ENCODE measurements around the gene PCAT7.
"Not testable (repeated sequence)": the region's sequence is repeated elsewhere in the genome, so short reads cannot be mapped to it uniquely, and the experiment has no call there.

Gene PCAT7

GRCh38 chr9:94563548-94563947, 8.7 kb downstream of the PCAT7 start:
- Histone ChIP-seq H3K4me3 (ENCODE audit: low read length in 2 of 2) (no peak overlapping the region), H3K27me3 (ENCODE audit: control insufficient read depth in 1 of 2, insufficient read depth in 2 of 2, low read length in 2 of 2) (no peaks in the 10 kb centered on the region), H3K4me1 (ENCODE audit: control insufficient read depth, insufficient read depth, low read length) (no peaks in the 10 kb centered on the region), H3K9me3 (ENCODE audit: control insufficient read depth in 2 of 2, low read length in 2 of 2) (no peaks in the 10 kb centered on the region), H3K9ac (ENCODE audit: low read length in 2 of 2) (no peak overlapping the region), H3K27ac (ENCODE audit: low read length) (no peak overlapping the region), H3K36me3 (ENCODE audit: control insufficient read depth in 2 of 2, insufficient read depth in 2 of 2, low read length in 2 of 2) (no peaks in the 10 kb centered on the region)

GRCh38 chr9:94564279-94564678, 9.4 kb downstream of the PCAT7 start:
- H3K36me3 ChIP-seq (ENCODE audit: control insufficient read depth in 2 of 2, insufficient read depth in 2 of 2, low read length in 2 of 2); H3K27ac ChIP-seq (ENCODE audit: low read length); H3K9me3 ChIP-seq (ENCODE audit: control insufficient read depth in 2 of 2, low read length in 2 of 2); H3K27me3 ChIP-seq (ENCODE audit: control insufficient read depth in 1 of 2, insufficient read depth in 2 of 2, low read length in 2 of 2); H3K4me1 ChIP-seq (ENCODE audit: control insufficient read depth, insufficient read depth, low read length); H3K4me3 ChIP-seq (ENCODE audit: low read length in 2 of 2); H3K9ac ChIP-seq (ENCODE audit: low read length in 2 of 2): not testable (repeated sequence)

DNA sequence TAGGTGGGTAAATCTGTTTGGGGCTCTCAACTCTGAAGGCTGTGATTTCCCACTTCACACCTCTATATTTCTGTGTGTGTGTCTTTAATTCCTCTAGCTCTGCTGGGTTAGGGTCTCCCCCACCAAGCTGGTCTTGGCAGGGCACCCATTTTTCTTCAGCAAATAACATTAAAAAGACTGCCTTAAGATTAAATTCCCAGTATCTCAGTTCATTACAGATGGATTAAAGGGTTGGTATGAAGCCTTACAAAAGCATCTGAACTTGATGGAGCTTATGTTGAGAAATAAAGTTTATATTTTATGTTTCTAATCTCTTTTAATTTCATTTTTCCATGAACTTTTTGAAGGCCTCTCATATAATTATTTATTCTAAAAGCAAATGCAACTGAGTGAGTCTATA, 11.7 kb downstream of the PCAT7 start:
- no peak overlapping the region for H3K4me3 ChIP-seq (ENCODE audit: low read length in 2 of 2)
- H3K4me1 ChIP-seq (ENCODE audit: control insufficient read depth, insufficient read depth, low read length), result no peaks in the 10 kb centered on the region
- H3K27ac ChIP-seq (ENCODE audit: low read length), result no peak overlapping the region
- H3K36me3 ChIP-seq (ENCODE audit: control insufficient read depth in 2 of 2, insufficient read depth in 2 of 2, low read length in 2 of 2), result no peaks in the 10 kb centered on the region
- no peak overlapping the region for H3K9ac ChIP-seq (ENCODE audit: low read length in 2 of 2)
- no peaks in the 10 kb centered on the region for H3K27me3 ChIP-seq (ENCODE audit: control insufficient read depth in 1 of 2, insufficient read depth in 2 of 2, low read length in 2 of 2)
- no peaks in the 10 kb centered on the region for H3K9me3 ChIP-seq (ENCODE audit: control insufficient read depth in 2 of 2, low read length in 2 of 2)

GRCh38 chr9:94567271-94567670, 12.4 kb downstream of the PCAT7 start:
- Histone ChIP-seq H3K27ac (ENCODE audit: low read length) (no peak overlapping the region), H3K27me3 (ENCODE audit: control insufficient read depth in 1 of 2, insufficient read depth in 2 of 2, low read length in 2 of 2) (no peaks in the 10 kb centered on the region), H3K4me3 (ENCODE audit: low read length in 2 of 2) (no peak overlapping the region), H3K4me1 (ENCODE audit: control insufficient read depth, insufficient read depth, low read length) (no peaks in the 10 kb centered on the region), H3K36me3 (ENCODE audit: control insufficient read depth in 2 of 2, insufficient read depth in 2 of 2, low read length in 2 of 2) (no peaks in the 10 kb centered on the region), H3K9me3 (ENCODE audit: control insufficient read depth in 2 of 2, low read length in 2 of 2) (no peaks in the 10 kb centered on the region), H3K9ac (ENCODE audit: low read length in 2 of 2) (no peak overlapping the region)

DNA sequence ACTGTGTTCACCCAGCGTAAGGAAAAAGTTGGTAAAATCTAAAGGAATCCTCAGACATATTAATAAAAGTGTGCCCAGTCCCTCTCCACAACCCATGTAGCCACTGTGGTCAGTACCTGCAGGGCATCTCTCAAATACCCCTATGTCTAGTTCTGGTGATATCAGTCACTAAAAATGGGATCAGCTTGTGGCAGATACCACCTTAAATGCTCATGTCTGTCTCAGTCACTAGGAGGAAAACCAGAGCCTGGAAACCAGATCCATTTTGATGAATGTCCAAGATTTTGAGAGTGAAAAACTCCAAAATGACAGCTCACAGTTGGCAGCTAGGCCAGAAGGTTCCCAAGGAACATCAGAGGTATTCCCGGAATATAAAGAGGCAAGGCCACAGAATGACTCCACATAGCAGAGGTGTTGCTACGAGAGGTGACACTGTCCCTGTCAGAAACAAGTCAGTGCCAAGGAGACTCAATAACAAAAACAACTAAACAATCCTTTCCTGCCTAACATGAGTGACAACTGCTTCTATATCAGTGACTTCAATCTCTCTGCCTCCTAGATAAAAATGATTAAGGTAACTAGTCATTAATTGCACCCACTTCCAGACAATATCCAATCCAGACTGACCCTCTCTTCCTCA, 13.5 kb downstream of the PCAT7 start:
- Histone ChIP-seq H3K27ac (ENCODE audit: low read length) (no peak overlapping the region), H3K36me3 (ENCODE audit: control insufficient read depth in 2 of 2, insufficient read depth in 2 of 2, low read length in 2 of 2) (no peaks in the 10 kb centered on the region), H3K4me3 (ENCODE audit: low read length in 2 of 2) (no peak overlapping the region), H3K4me1 (ENCODE audit: control insufficient read depth, insufficient read depth, low read length) (no peaks in the 10 kb centered on the region), H3K9ac (ENCODE audit: low read length in 2 of 2) (no peak overlapping the region), H3K27me3 (ENCODE audit: control insufficient read depth in 1 of 2, insufficient read depth in 2 of 2, low read length in 2 of 2) (no peaks in the 10 kb centered on the region), H3K9me3 (ENCODE audit: control insufficient read depth in 2 of 2, low read length in 2 of 2) (no peaks in the 10 kb centered on the region)

GRCh38 chr9:94568972-94569712, 14.3 kb downstream of the PCAT7 start:
- no peak overlapping the region for H3K27ac ChIP-seq (ENCODE audit: low read length)
- H3K27me3 ChIP-seq (ENCODE audit: control insufficient read depth in 1 of 2, insufficient read depth in 2 of 2, low read length in 2 of 2), result no peaks in the 10 kb centered on the region
- no peaks in the 10 kb centered on the region for H3K36me3 ChIP-seq (ENCODE audit: control insufficient read depth in 2 of 2, insufficient read depth in 2 of 2, low read length in 2 of 2)
- no peaks in the 10 kb centered on the region for H3K9me3 ChIP-seq (ENCODE audit: control insufficient read depth in 2 of 2, low read length in 2 of 2)
- H3K4me1 ChIP-seq (ENCODE audit: control insufficient read depth, insufficient read depth, low read length), result no peaks in the 10 kb centered on the region
- H3K9ac ChIP-seq (ENCODE audit: low read length in 2 of 2), result no peak overlapping the region
- no peak overlapping the region for H3K4me3 ChIP-seq (ENCODE audit: low read length in 2 of 2)

DNA sequence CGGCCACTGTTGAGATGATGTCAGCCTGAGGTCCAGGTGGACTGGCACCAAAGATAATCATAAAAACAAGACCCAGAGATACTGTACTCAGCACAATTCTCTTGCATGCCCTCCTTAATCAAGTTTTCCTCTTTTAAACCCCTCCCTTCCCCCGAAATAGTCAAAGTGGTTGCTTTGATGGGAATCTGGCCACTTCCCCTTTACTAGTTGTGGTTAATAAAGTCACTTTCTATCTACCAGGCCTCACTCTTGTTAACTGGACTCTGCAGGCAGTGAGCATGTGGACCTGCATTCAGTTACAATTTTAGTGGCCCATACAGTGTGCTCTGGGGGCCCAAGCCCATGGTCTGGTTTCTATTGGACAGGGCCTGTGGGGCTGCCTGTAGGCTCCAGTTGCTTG, 21.2 kb downstream of the PCAT7 start:
- Histone ChIP-seq H3K9ac (ENCODE audit: low read length in 2 of 2) (no peak overlapping the region), H3K4me1 (ENCODE audit: control insufficient read depth, insufficient read depth, low read length) (no peaks in the 10 kb centered on the region), H3K27ac (ENCODE audit: low read length) (no peak overlapping the region), H3K4me3 (ENCODE audit: low read length in 2 of 2) (no peak overlapping the region), H3K36me3 (ENCODE audit: control insufficient read depth in 2 of 2, insufficient read depth in 2 of 2, low read length in 2 of 2) (no peaks in the 10 kb centered on the region), H3K9me3 (ENCODE audit: control insufficient read depth in 2 of 2, low read length in 2 of 2) (no peaks in the 10 kb centered on the region), H3K27me3 (ENCODE audit: control insufficient read depth in 1 of 2, insufficient read depth in 2 of 2, low read length in 2 of 2) (no peaks in the 10 kb centered on the region)

DNA sequence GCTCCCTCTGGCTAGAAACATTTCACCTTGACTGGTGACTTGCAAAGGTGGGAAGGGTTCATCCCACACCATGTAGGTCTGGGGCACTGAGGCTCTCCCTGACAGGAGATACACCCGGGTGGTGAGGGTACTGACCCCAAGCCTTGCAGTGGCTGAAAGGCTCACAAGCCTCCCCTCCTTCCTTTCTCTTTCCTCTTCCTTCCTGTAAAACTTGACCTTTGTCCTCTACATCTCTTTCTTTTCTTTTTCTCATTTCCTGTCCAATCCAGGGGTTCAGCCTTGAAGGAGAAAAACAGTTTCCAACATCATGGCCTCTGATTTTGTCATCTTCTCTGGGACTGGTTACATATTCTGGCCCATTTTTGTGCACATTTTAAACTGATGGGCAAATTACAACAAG, 22.2 kb downstream of the PCAT7 start:
- Histone ChIP-seq H3K27me3 (ENCODE audit: control insufficient read depth in 1 of 2, insufficient read depth in 2 of 2, low read length in 2 of 2) (no peaks in the 10 kb centered on the region), H3K36me3 (ENCODE audit: control insufficient read depth in 2 of 2, insufficient read depth in 2 of 2, low read length in 2 of 2) (no peaks in the 10 kb centered on the region), H3K9ac (ENCODE audit: low read length in 2 of 2) (no peak overlapping the region), H3K9me3 (ENCODE audit: control insufficient read depth in 2 of 2, low read length in 2 of 2) (no peaks in the 10 kb centered on the region), H3K4me1 (ENCODE audit: control insufficient read depth, insufficient read depth, low read length) (no peaks in the 10 kb centered on the region), H3K27ac (ENCODE audit: low read length) (no peak overlapping the region), H3K4me3 (ENCODE audit: low read length in 2 of 2) (no peak overlapping the region)

- H3K27ac ChIP-seq (ENCODE audit: low read length), result no peak overlapping the region
- no peaks in the 10 kb centered on the region for H3K9me3 ChIP-seq (ENCODE audit: control insufficient read depth in 2 of 2, low read length in 2 of 2)
- no peaks in the 10 kb centered on the region for H3K36me3 ChIP-seq (ENCODE audit: control insufficient read depth in 2 of 2, insufficient read depth in 2 of 2, low read length in 2 of 2)
- no peak overlapping the region for H3K9ac ChIP-seq (ENCODE audit: low read length in 2 of 2)
- H3K27me3 ChIP-seq (ENCODE audit: control insufficient read depth in 1 of 2, insufficient read depth in 2 of 2, low read length in 2 of 2), result no peaks in the 10 kb centered on the region
- H3K4me1 ChIP-seq (ENCODE audit: control insufficient read depth, insufficient read depth, low read length), result no peaks in the 10 kb centered on the region
- H3K4me3 ChIP-seq (ENCODE audit: low read length in 2 of 2), result no peak overlapping the region
These were observed 22.7 kb downstream of the PCAT7 start for GRCh38 chr9:94577571-94577970.

DNA sequence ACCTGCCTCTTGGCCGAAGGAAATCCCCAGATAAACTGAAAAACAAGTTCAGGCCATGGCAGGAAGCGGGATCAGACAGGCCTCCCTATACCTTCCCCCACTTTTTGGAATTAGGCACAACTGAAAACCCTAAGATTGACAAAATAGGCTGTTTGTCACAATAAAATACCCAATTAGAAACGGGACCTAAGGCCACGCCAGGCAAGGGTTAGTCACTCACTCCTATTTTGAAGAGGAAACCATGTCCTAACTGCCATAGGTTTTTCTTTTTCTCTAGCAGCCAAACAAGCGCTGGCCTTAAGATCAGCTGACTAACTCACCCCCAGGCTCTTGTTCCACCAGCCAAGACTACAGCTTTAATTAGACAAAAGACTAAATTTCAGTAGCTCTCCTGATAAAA, 26.8 kb downstream of the PCAT7 start:
- Histone ChIP-seq H3K4me3 (ENCODE audit: low read length in 2 of 2) (no peak overlapping the region), H3K9me3 (ENCODE audit: control insufficient read depth in 2 of 2, low read length in 2 of 2) (no peaks in the 10 kb centered on the region), H3K36me3 (ENCODE audit: control insufficient read depth in 2 of 2, insufficient read depth in 2 of 2, low read length in 2 of 2) (no peaks in the 10 kb centered on the region), H3K9ac (ENCODE audit: low read length in 2 of 2) (no peak overlapping the region), H3K4me1 (ENCODE audit: control insufficient read depth, insufficient read depth, low read length) (no peaks in the 10 kb centered on the region), H3K27ac (ENCODE audit: low read length) (no peak overlapping the region), H3K27me3 (ENCODE audit: control insufficient read depth in 1 of 2, insufficient read depth in 2 of 2, low read length in 2 of 2) (no peaks in the 10 kb centered on the region)

DNA sequence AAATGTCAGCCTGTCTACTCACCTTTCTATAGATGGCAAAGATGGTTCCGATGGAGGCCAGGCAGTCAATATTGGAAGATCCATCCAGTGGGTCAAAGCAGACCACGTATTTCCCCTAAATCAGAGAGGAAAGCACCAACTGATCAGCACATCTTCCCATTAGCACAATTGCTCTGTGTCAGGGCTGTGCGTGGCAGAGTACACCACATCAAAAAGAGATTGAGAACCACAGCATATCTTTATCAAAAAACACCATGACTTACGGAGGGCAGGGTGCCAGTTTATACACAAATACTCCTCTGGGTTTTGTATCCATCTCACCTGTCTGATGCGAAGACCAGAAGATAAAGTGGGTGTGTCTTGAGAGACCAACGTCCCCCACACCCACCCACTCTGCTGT, 29.7 kb downstream of the PCAT7 start:
- H3K4me1 ChIP-seq (ENCODE audit: control insufficient read depth, insufficient read depth, low read length), result no peaks in the 10 kb centered on the region
- H3K9ac ChIP-seq (ENCODE audit: low read length in 2 of 2), result no peak overlapping the region
- H3K36me3 ChIP-seq (ENCODE audit: control insufficient read depth in 2 of 2, insufficient read depth in 2 of 2, low read length in 2 of 2), result no peaks in the 10 kb centered on the region
- no peak overlapping the region for H3K27ac ChIP-seq (ENCODE audit: low read length)
- no peaks in the 10 kb centered on the region for H3K9me3 ChIP-seq (ENCODE audit: control insufficient read depth in 2 of 2, low read length in 2 of 2)
- H3K27me3 ChIP-seq (ENCODE audit: control insufficient read depth in 1 of 2, insufficient read depth in 2 of 2, low read length in 2 of 2), result peaks cover 2 to 4% of the 10 kb centered on the region in 2 donors
- H3K4me3 ChIP-seq (ENCODE audit: low read length in 2 of 2), result no peak overlapping the region

All from stomach smooth muscle (tissue), 2 donors.